Stimulated activated CD8-positive, alpha-beta memory T cell treated with anti-CD3 and anti-CD28 coated beads, Interleukin-12 subunit alpha, Interleukin-12 subunit beta, amount 100 ng/mL, for 24 hours (primary cell): ENCODE data around the gene F11R.
"Not testable (repeated sequence)": the region's sequence is repeated elsewhere in the genome, so short reads cannot be mapped to it uniquely, and the experiment has no call there.

Experiments used
- DNase-seq: peaks from one replicate; pipeline ENCODE4 v3.0.0-alpha.2; 2020; ENCODE audit errors: extremely low read depth

The F11R gene

DNA sequence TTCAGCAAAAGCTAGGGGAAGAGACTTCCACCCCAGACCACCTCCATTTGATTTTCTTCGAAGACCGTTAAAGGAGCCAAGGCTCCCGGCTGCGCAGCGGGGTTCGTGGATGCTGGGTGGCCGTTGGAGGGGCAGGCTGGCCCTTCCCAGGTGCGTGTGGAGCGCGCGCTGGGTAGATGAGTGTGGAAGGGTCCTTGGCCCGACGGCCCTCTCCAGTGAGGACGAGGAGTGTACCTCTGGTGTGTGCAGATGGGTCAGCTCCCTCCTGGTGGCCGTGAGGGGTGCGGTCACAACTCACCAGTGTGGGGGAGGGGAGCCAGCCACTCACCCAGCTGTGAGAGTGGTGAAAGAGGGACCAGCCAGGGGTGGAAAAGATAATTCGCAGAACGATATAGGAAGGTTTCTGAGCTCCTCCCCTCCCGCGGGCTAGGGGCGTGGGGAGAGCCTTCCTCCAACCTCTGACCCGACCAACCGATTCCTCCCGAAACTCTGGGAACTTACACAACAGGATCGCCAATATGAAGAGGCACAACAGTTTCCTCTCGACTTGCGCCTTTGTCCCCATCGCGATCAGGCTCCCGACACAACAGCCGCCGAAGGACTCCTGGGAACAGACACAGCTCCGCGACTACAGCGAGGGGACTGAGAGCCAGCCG is at the start of gene F11R:
F11R (minus strand) TSS at position 644 of the 656 bp plus-strand sequence; CDS start at position 565, 79 bp downstream.
- no peak for DNase-seq

DNA sequence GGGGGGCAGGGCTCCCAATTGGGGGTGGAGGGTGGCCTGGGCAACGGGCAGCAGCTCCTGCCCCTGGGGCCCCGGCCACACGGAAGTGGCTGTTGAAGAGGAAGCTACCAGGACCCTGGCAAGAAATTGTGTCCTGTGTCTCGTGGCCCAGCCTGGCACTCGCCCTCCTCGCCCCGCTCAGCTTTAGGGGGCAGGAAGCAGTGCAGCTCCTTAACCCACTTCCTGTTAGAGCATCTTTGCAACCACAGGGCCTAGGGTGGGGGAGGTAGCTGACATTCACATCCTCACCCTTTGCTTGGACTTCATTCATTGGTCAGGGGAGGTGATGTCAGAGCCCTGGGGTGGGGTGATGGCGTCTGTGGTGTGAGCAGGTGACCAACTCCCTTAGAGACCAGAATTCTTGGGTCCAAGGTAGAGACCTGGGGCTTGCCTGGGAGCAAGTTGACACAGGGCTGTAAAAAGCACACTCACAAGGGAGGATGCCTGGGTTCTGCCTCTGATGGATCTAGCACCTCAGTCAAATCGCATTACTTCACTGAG is 48.8 kb upstream of the F11R start, which contains the start of gene ARHGAP30:
ARHGAP30 (minus strand) TSS at position 161 of the 540 bp plus-strand sequence. CDS start 267 bp downstream, outside the sequence.
- DNase-seq, result peak; percentile 60

- DNase-seq, result no peak
Measured at GRCh38 chr1:161069241-161069640, 48.3 kb upstream of the F11R start.

DNA sequence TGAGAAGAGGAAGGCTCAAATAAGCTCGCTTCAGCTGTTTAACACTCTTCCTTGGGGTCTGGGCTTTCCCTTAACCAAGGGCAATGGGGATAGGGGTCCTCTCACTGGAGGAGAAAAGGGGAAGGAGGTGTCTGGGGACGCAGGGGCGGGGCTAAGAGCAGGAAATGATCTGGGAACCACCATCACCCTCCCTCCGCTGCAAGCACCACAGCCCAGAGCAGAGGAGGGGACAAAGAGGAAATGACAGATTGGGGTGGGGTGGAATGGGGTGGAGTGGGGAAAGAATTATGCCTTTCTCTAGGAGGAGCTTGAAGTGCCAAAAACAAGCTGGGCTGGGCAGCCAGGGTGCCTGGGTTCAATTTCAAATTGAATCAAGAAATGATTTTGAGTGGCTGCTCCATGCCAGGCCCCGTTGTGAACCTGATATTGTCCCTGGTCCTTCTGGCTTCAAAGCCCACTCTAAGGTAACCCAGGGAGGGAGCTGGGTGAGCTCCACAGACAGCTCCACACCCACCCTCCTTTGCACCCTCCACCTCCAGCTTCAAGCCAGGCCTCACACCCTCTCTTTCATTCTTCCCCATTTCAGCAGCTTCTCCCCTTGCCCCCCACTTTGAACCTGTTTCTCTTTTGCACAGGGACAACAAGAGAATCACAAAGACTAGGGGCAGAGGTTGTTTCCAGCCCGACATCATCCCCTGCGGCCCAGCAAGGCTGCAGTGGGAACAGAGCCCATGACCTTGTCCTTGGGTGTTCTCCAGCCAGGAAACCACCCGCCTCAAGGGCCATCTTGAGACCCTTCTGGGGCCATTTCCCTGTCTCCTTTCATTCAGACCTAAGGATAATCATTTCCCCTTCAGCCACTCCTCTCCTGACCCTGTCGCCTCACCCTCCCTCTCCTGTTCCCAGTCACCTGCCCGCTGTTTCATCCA is 47.6 kb upstream of the F11R start:
- peak; percentile 60 for DNase-seq

DNA sequence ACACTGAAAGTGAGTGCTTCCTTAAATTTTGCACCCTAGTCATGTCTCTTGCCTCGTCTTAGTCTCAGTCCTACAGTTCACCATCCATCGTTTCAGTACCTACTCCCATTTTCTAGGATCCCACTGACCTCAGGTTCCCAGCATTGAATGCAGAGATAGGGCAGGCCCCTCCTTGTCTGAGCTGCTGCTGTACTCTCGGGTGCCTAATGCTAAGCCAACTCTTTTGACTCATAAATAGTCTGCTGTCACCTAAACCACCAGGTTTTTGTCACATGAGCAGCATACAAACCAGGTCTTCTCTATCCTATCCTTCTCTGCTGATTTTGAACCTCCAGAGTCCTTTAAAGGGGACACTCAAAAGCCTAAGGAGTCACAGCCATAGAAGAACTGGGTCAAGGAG is 45.7 kb upstream of the F11R start:
- DNase-seq, result no peak

- DNase-seq, result not testable (repeated sequence)
Measured at GRCh38 chr1:161065681-161066080, 44.7 kb upstream of the F11R start.

DNA sequence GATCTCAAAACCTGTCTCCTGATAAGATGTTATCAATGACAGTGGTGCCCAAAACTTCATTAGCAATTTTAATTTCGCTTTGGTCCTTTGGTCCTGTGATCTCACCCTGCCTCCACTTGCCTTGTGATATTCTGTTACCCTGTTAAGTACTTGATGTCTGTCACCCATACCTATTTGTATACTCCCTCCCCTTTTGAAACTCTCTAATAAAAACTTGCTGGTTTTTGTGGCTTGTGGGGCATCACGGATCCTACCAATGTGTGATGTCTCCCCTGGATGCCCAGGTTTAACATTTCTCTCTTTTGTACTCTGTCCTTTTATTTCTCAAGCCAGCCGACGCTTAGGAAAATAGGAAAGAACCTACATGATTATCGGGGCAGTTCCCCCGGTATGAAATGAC is 43.0 kb upstream of the F11R start:
- not testable (repeated sequence) for DNase-seq

DNA sequence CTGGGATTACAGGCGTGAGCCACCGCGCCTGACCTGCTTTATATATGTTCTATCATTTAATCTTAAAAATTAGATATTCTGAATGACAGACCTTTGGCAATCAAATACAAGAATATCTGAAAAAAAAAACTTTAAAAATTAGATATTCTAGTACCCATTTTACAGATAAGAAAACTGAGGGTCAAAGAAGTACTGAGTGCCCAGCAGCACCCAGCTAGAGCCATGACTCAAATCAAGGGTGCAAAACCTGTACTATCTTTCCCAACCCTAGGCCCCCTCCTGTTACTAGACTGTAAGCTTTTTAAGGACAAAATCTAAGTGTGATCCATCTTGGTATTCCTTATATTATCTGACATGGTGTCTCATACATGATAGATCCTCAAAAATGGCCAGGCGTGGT is 40.5 kb upstream of the F11R start:
- DNase-seq, result no peak

GRCh38 chr1:161059293-161059692 is 38.3 kb upstream of the F11R start:
- DNase-seq, result no peak

DNA sequence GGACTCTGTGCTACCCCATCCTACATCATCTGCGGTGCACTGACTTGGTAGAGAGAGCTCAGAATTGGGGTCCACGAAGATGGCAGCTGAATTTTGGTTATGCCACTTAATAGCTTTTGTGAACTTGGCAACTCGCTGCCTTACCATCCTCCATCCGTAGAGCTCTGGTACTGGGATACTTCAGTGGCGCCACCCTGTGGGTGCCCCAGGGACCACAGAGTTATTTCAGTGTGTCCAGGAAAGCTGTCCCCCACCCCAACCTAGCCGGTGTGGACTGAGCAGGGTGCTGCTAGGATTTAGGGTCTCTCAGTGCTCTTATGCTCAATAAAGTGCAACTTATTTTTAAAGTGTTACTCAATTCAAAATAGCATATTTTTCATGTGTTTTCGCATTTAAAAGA is 33.9 kb upstream of the F11R start:
- DNase-seq, result no peak

DNA sequence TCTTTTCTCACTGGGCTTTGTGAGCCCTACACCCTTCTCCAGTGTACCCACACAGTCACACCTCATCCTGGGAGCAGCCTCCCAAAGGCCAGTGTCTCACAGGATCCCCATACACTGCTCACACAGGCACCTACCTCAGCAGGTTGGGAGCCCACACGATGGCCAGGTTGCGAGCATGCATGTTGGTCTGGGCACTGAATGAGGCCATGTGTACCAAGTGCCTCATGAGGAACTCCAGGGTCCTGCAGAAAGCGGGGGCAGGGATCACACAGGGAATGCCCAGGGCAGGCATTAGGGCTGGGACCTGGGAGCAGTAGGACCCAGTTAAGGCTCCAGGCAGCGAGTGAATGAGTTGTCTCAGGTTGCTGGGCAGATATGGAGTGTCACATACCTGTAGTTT is 33.3 kb upstream of the F11R start:
- no peak for DNase-seq

DNA sequence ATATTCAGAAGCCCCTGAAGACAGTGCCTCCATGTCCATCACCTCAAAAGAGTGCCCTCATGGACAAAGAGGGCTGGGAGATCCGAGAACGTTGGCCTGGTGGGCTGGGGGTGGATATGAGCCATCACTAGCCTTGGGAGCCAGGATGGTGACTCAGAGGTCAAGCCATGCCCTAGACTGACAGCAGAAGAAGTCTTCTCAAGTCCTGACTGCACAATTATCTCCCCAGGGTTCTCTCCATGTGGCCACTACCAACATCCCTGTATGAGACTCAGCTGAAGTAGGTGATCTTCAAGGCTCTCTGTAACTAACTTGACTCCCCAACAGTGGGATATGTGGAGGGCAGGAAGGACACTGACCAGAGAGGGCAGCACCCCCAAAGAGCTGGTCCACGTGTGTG is 31.9 kb upstream of the F11R start:
- no peak for DNase-seq

GRCh38 chr1:161051219-161051618 is 30.3 kb upstream of the F11R start:
- no peak for DNase-seq

DNA sequence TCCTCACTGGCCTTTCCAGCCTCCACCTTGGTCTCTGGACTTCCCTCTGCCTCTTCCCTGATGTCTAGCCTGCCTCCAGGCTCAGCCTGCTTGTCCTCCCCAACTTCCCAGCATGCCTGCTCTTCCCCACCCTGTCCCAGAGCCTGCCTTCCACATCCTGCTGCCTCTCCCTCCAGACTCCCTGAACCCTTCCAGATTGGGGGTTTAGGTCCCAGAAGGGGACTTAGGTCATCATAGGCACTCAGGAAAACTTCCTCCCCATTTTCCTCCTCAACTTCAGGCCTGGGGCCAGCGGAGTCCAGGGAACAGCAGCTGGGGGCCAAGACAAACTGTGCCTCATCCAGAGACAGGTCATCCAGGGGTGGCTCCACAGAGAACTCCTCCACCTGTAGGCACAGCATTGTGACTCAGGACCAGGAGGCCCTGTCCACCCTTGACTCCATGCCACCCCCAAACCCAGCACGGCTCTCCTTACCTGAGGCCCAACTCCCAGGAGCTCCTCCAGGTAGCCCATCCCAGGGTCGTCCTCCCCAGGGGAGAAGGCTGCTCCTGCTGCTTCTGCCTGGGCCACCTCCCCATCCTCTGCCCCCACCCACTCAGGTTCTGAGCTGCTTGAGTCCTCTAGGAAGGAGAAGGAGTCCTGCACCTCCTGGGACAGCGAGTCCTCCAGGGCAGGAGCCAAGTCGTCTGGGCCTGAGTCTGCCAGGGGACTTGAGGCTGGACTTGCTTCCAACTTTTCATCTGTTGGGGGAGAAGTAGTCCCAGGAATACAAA is 28.2 kb upstream of the F11R start:
- no peak for DNase-seq

- no peak for DNase-seq
Measured at GRCh38 chr1:161047436-161048420, 26.8 kb upstream of the F11R start.

- DNase-seq, result no peak
Measured at GRCh38 chr1:161046605-161047228, 25.8 kb upstream of the F11R start.

GRCh38 chr1:161045736-161046604 is 25.0 kb upstream of the F11R start, which contains the start of gene USF1:
Gene USF1, minus strand, starts transcription at chr1:161045977. Its CDS starts 2,702 bp downstream, at chr1:161043275.
- DNase-seq, result peak; percentile 82

GRCh38 chr1:161044908-161045735 is 24.2 kb upstream of the F11R start:
- DNase-seq, result no peak
